ENCODE measurements around the gene SEMA5B.

GRCh38 chr3:122928396-122929187 lies 99.0 kb downstream of the SEMA5B start:
- TF ChIP-seq MAX (IDR thresholded peaks at IDR 0.05), result no peak
- TF ChIP-seq TCF12 (IDR thresholded peaks at IDR 0.05; ENCODE audit: low read depth), result no peak
- no peak for TF ChIP-seq EP300 (IDR thresholded peaks at IDR 0.05; ENCODE audit: borderline replicate concordance)
- TF ChIP-seq CEBPB (IDR thresholded peaks at IDR 0.05), result no peak
- no peak for TF ChIP-seq RAD21 (IDR thresholded peaks at IDR 0.05; ENCODE audit: low read depth)
- no peak for TF ChIP-seq TAF1 (IDR thresholded peaks at IDR 0.05; ENCODE audit: low read depth)

Data from Ishikawa (cell line).